Brain microvascular endothelial cell (primary cell): ENCODE results near the gene TFIP11.

Experiments
- DNase-seq: peaks from one replicate; pipeline ENCODE4 v3.0.0-alpha.2; 2020
- H3K27ac ChIP-seq: fragments of 250-450 bp; sonication (Bioruptor Pico); 2 replicates; pipeline ENCODE4 v1.5.1; 2020; ENCODE audit warnings: mild to moderate bottlenecking, moderate library complexity
- H3K27me3 ChIP-seq: fragments of 250-450 bp; sonication (Bioruptor Pico); replicated peaks from 2 replicates; pipeline ENCODE4 v1.5.1; 2020; ENCODE audit warnings: mild to moderate bottlenecking
- H3K36me3 ChIP-seq: fragments of 250-450 bp; sonication (Bioruptor Pico); replicated peaks from 2 replicates; pipeline ENCODE4 v1.5.1; 2020; ENCODE audit warnings: mild to moderate bottlenecking
- H3K4me3 ChIP-seq: 2 replicates; pipeline ENCODE4 v1.5.1; 2011; ENCODE audit warnings: low read depth, mild to moderate bottlenecking, control low read depth, low read length, moderate library complexity
- in situ Hi-C: cut with HindIII; loops from 2 replicates; pipeline ENCODE4 v1.10.0; 2017; ENCODE audit warnings: low sequenced_read_pairs, low pct_ligation_motif_present
- TF ChIP-seq, protein P1 (sequence below): IDR thresholded peaks from 2 replicates; pipeline ENCODE4 v1.5.1; 2011; ENCODE audit warnings: low read depth, mild to moderate bottlenecking, moderate library complexity, low read length, control low read depth, inconsistent platforms; ENCODE audit errors: missing control alignments

TFIP11 gene

DNA sequence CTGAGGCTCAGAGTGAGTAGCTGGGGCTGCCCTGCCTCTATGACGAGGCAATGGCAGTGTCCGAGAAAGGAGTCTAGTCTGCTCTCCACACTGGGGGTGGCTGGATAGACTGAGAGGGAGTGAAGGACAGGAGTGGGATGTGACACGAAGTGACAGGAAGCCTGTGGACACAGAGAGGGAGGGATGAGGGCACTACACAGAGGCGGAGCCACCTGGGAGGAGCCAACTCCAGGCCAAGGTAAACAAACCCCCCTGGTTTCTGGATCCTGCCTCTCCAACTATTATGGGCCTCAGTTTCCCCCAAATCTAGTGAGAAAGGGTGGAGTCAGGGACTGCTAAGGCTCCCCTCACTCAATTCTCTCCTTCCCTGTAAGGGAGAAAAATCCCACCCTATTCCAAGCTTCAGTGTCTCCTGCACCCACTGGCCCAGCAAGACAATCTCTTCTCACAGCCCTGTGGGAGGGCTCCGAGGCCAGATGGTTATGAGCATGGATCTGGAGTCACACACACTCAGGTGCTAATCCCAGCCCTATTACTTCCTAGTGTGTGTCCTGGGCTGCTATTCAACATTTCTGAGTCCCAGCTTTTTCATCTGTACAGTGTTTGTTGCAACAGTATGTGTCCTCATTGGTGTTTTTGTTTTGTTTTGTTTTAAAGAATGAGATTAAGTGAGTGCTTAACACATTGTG lies 58.3 kb downstream of the TFIP11 start:
- Histone ChIP-seq H3K27me3 (no peaks in the 10 kb centered on the region), H3K27ac (no peak overlapping the region), H3K36me3 (peaks cover 12% of the 10 kb centered on the region), H3K4me3 (no peak overlapping the region)
- in situ Hi-C loops, result no loop called here
- TF ChIP-seq, protein P1, sequence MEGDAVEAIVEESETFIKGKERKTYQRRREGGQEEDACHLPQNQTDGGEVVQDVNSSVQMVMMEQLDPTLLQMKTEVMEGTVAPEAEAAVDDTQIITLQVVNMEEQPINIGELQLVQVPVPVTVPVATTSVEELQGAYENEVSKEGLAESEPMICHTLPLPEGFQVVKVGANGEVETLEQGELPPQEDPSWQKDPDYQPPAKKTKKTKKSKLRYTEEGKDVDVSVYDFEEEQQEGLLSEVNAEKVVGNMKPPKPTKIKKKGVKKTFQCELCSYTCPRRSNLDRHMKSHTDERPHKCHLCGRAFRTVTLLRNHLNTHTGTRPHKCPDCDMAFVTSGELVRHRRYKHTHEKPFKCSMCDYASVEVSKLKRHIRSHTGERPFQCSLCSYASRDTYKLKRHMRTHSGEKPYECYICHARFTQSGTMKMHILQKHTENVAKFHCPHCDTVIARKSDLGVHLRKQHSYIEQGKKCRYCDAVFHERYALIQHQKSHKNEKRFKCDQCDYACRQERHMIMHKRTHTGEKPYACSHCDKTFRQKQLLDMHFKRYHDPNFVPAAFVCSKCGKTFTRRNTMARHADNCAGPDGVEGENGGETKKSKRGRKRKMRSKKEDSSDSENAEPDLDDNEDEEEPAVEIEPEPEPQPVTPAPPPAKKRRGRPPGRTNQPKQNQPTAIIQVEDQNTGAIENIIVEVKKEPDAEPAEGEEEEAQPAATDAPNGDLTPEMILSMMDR, result no peak
- no peak for DNase-seq

DNA sequence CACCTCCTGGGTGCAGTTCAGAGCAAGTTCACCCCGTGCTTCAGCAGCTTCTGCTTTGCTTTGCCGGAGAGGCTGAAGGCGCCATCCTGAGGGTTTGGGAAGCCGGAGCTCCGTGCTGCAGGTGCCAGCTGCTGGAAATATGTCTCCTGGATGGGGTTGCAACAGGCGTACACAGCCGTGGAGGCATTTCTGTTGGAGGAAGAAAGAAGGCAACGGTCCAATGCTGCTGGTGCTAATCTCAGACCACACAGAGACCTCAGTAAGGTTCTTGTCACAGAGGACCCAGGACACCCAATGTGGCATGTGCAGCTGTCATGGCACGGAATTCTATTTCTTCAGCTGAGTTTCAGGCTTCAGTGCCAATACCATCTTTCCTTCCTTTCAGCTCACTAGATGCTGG lies 59.1 kb downstream of the TFIP11 start:
- Histone ChIP-seq H3K4me3 (no peak overlapping the region), H3K36me3 (peaks cover 11% of the 10 kb centered on the region), H3K27me3 (no peaks in the 10 kb centered on the region), H3K27ac (no peak overlapping the region)
- TF ChIP-seq, protein P1, result no peak
- in situ Hi-C loops, result no loop called here
- DNase-seq, result no peak

DNA sequence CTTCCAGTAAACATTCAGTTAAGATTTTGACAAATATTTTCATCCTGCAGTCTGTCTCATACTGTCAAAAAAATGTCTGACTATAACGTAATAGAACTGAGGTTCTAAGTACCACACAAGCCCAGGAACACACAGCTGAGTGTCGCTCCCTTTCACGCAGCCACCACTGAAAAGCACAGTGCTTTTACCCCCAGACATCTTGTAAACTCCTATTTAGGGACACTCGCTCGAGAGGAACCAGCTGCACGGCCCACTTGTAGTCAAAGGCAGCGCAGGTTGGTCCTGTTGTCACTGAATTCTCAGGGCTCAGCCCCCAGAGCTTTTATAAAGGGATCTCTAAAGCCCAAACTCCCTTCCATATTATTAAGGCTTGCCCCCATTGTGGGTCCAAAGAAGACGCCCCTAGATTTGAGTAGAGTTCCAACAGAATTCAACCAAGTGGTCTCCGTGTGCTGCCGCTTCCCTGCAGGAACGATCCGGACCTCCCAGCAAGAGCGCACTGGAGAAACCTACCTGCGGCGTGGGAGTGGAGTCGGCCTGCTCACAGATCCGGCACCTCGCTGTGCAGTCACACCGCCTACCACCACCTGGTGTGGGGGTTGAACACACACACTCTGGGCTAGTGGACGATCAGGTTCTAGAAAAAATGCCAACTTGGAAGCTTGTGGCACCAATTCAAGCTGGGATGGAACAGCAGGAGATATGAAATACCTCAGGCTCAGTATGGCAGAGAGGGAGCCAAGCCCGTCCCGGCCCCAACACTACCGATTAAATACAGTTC lies 59.8 kb downstream of the TFIP11 start:
- Histone ChIP-seq H3K27me3 (no peaks in the 10 kb centered on the region), H3K4me3 (no peak overlapping the region), H3K36me3 (peaks cover 5% of the 10 kb centered on the region), H3K27ac (no peak overlapping the region)
- TF ChIP-seq, protein P1, result no peak
- in situ Hi-C loops, result no loop called here
- no peak for DNase-seq

DNA sequence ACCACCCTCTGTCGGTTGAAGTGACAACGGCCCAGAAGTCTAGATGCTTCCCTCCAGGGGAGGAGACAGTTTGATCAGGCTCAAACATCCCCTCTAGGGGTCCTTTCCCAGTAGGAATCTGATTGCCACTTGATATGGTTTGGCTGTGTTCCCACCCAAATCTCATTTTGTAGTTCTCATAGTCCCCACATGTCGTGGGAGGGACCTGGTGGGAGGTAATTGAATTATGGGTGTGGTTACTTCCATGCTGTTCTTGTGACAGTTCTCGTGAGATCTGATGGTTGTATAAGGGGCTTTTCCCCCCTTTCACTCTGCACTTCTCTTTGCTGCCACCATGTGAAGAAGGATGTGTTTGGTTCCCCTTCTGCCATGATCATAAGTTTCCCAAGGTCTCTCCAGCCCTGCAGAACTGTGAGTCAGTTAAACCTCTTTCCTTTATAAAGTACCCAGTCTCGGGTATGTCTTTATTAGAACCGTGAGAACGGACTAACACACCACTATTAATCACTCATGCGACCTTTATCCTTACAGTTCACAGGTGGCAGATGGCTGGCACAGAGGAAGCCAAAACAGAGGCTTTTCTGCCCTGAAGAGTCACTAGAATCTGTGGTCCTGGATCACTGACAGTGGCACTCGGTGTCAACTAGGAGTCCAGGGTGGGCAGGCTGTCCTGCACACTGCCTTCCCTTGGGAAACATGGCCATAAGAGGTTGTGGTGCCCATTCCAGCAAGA lies 61.7 kb downstream of the TFIP11 start:
- H3K27me3 ChIP-seq, result no peaks in the 10 kb centered on the region
- H3K27ac ChIP-seq, result no peak overlapping the region
- no peak overlapping the region for H3K4me3 ChIP-seq
- in situ Hi-C loops, result no loop called here
- H3K36me3 ChIP-seq, result peaks cover 3% of the 10 kb centered on the region
- no peak for DNase-seq
- TF ChIP-seq, protein P1, result no peak

DNA sequence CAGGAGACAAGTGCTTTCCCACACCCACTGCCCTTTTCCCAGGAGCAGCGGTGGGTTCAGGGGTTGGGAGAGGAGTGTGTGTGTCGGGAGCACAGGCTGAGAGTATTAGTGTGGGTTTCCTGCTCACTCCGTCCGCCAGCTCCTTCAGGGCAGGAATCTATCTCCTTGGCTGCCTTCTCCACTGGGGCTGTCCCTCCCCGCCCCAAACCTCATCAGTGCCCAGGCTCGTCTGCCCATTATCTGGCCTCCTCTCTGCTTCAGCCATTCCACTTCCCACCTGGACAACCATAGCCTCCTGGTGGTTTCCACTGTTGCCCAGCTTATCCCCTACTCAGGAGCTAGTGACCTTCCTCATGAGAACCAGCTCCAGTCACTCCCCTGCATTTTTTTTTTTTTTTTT lies 63.3 kb downstream of the TFIP11 start:
- Histone ChIP-seq H3K36me3 (peaks cover 3% of the 10 kb centered on the region), H3K4me3 (no peak overlapping the region), H3K27ac (no peak overlapping the region), H3K27me3 (no peaks in the 10 kb centered on the region)
- TF ChIP-seq, protein P1, result no peak
- in situ Hi-C loops, result no loop called here
- DNase-seq, result no peak
